B cell (primary cell): ENCODE measurements around the gene MAB21L3. TPM values are rescaled to one million over a fixed set of nuclear protein-coding genes. Genes with fewer than 3 reads are reported as not detected.

ENCODE experiments used
- ATAC-seq: fragments of 200-7000 bp; cut with Tn5 transposase; one replicate; pipeline ENCODE4 v1.10.0; 2021; ENCODE audit warnings: low read depth, mild to moderate bottlenecking, moderate number of reproducible peaks, moderate library complexity
- CTCF ChIA-PET: fragments of 350-600 bp; sonication (Branson Sonifier 250); formaldehyde crosslinking; loops from one replicate; lab custom pipeline; 2021; ENCODE audit warnings: antibody characterized with exemption, inconsistent platforms; lab: Charles Lee
- POLR2A ChIA-PET: fragments of 350-600 bp; sonication (Branson Sonifier 250); formaldehyde crosslinking; loops from one replicate; lab custom pipeline; 2021; ENCODE audit warnings: antibody characterized with exemption; lab: Charles Lee
- DNase-seq: peaks from one replicate; pipeline ENCODE4 v3.0.0; 2013
- H2AFZ ChIP-seq: 2 replicates; pipeline ENCODE4 v1.6.1; 2012; ENCODE audit warnings: mild to moderate bottlenecking, low read depth, low read length; ENCODE audit not compliant: insufficient read depth, poor library complexity, severe bottlenecking
- H3K27ac ChIP-seq, 2 donors: 1 replicate in 1 of 2; 2 replicates in 1 of 2; pipeline ENCODE4 v1.5.1; 2012 to 2013; ENCODE audit warnings: low read length in 2 of 2, mild to moderate bottlenecking in 2 of 2, moderate library complexity in 1 of 2
- H3K27me3 ChIP-seq, 4 experiments: fragments of 200-600 bp in 1 of 4; sonication (generic) in 1 of 4; replicated peaks in 1 of 4; 1 replicate in 2 of 4; 2 replicates in 2 of 4; pipeline versions ENCODE4 v1.6.1 to v1.7.0; 2013 to 2016; ENCODE audit warnings: low read length in 3 of 4, mild to moderate bottlenecking in 2 of 4, mixed read lengths in 1 of 4, moderate library complexity in 1 of 4; ENCODE audit not compliant: insufficient read depth in 4 of 4, control insufficient read depth in 3 of 4; ENCODE audit errors: control extremely low read depth in 1 of 4
- H3K36me3 ChIP-seq, 2 experiments: replicated peaks in 1 of 2; 1 replicate in 1 of 2; 2 replicates in 1 of 2; pipeline versions ENCODE4 v1.6.1 to v1.7.1; 2013; ENCODE audit warnings: low read length in 1 of 2; ENCODE audit not compliant: insufficient read depth in 2 of 2, control insufficient read depth in 1 of 2; ENCODE audit errors: control extremely low read depth in 1 of 2, extremely low read depth in 1 of 2
- H3K4me1 ChIP-seq, 2 donors: fragments of 200-600 bp in 1 of 2; sonication (generic) in 1 of 2; 1 replicate in 1 of 2; 2 replicates in 1 of 2; pipeline versions ENCODE4 v1.5.1 to v1.6.1; 2013 to 2017; ENCODE audit warnings: low read length in 2 of 2; ENCODE audit not compliant: control insufficient read depth in 2 of 2, insufficient read depth in 2 of 2
- H3K4me2 ChIP-seq: replicated peaks from 2 replicates; pipeline ENCODE3; 2012; ENCODE audit warnings: mild to moderate bottlenecking, low read depth, low read length; ENCODE audit not compliant: poor library complexity, severe bottlenecking
- H3K4me3 ChIP-seq, 5 experiments: fragments of 200-600 bp in 1 of 5; sonication (generic) in 1 of 5; 1 replicate in 3 of 5; 2 replicates in 2 of 5; pipeline versions ENCODE4 v1.5.1 to v1.7.0; 2011 to 2016; ENCODE audit warnings: low read length in 4 of 5, mild to moderate bottlenecking in 4 of 5, low read depth in 2 of 5, control low read depth in 1 of 5, moderate library complexity in 1 of 5; ENCODE audit not compliant: insufficient read depth in 1 of 5; ENCODE audit errors: control extremely low read depth in 1 of 5, extremely low read depth in 1 of 5
- H3K79me2 ChIP-seq: fragments of 200-600 bp; sonication (generic); one replicate; pipeline ENCODE4 v1.6.0; 2016; ENCODE audit warnings: low read length; ENCODE audit not compliant: control insufficient read depth, insufficient read depth
- H3K9ac ChIP-seq: fragments of 200-600 bp; sonication (generic); 2 replicates; pipeline ENCODE4 v1.6.1; 2017; ENCODE audit warnings: mild to moderate bottlenecking, low read length, moderate library complexity
- H3K9me3 ChIP-seq, 3 donors: one replicate each; pipeline versions ENCODE4 v1.6.1 to v1.7.1; 2013; ENCODE audit warnings: low read length in 2 of 3; ENCODE audit not compliant: control insufficient read depth in 2 of 3, insufficient read depth in 1 of 3; ENCODE audit errors: control extremely low read depth in 1 of 3
- H4K20me1 ChIP-seq: 2 replicates; pipeline ENCODE4 v1.6.0; 2012; ENCODE audit warnings: mild to moderate bottlenecking, low read length; ENCODE audit not compliant: insufficient read depth, control insufficient read depth, poor library complexity, severe bottlenecking
- H3K27ac Mint-ChIP-seq: one replicate; pipeline ENCODE4 v1.8.0; 2021; ENCODE audit warnings: mixed read lengths
- H3K27me3 Mint-ChIP-seq: one replicate; pipeline ENCODE4 v1.8.0; 2021; ENCODE audit warnings: mixed read lengths
- H3K4me1 Mint-ChIP-seq: one replicate; pipeline ENCODE4 v1.8.0; 2021; ENCODE audit warnings: mixed read lengths
- H3K4me3 Mint-ChIP-seq: one replicate; pipeline ENCODE4 v1.8.0; 2021; ENCODE audit warnings: mixed read lengths
- H3K9me3 Mint-ChIP-seq: one replicate; pipeline ENCODE4 v1.8.0; 2022; ENCODE audit warnings: mixed read lengths; ENCODE audit not compliant: insufficient read depth
- CTCF ChIP-seq: fragments of 200-600 bp; IDR thresholded peaks from one replicate; pipeline ENCODE4 v1.8.0; 2022; ENCODE audit warnings: antibody characterized with exemption, mild to moderate bottlenecking
- EZH2 ChIP-seq: IDR thresholded peaks from 2 replicates; pipeline ENCODE4 v1.6.1; 2012; ENCODE audit warnings: borderline replicate concordance, low read depth, mild to moderate bottlenecking, moderate library complexity, low read length; ENCODE audit not compliant: insufficient read depth, poor library complexity, severe bottlenecking
- WGBS: methylation state at CpG from one replicate; pipeline ENCODE4 v1.1.5; 2013; ENCODE audit warnings: missing lambda C conversion rate; ENCODE audit not compliant: insufficient coverage; 5-methylcytosine and 5-hydroxymethylcytosine counted together
- intact Hi-C: fragments of 100-400 bp; cut with micrococcal nuclease; formaldehyde crosslinking; loops from one replicate; pipeline ENCODE4 v1.10.0; 2022
- polyA plus RNA-seq: library from polyadenylated mRNA; depleted of rRNA; stranded (reverse); fragments of >200 nt; gene quantifications from 2 replicates; pipeline ENCODE4 v1.2.3, GENCODE V29; 2012
- total RNA-seq, 2 donors: library from RNA; stranded (reverse); fragments of 120-200 nt in 1 of 2; gene quantifications; 1 replicate in 1 of 2; 2 replicates in 1 of 2; pipeline versions ENCODE4 v1.2.3 to v1.2.4, GENCODE V29; 2013 to 2022

Gene MAB21L3
- total and polyA plus RNA-seq, 2 donors (not counting 1 experiment from before 2014, with no cell fraction given): not detected

GRCh38 chr1:116165572-116165971 lies 54.4 kb downstream of the MAB21L3 start:
- H3K9me3 Mint-ChIP-seq: no peaks in the 10 kb centered on the region
- no peak overlapping the region for H3K4me2 ChIP-seq
- H3K27me3 ChIP-seq: peaks cover 0 to 12% (median 2%) of the 10 kb centered on the region in 4 experiments
- no peak overlapping the region for H3K4me3 ChIP-seq
- no peaks in the 10 kb centered on the region for H3K9me3 ChIP-seq
- POLR2A ChIA-PET: no interaction called here
- H3K36me3 ChIP-seq: no peaks in the 10 kb centered on the region
- no peaks in the 10 kb centered on the region for H4K20me1 ChIP-seq
- peaks cover 16% of the 10 kb centered on the region for H3K4me1 Mint-ChIP-seq
- DNase-seq: no peak
- no peaks in the 10 kb centered on the region for H3K79me2 ChIP-seq
- whole genome bisulfite sequencing: 95% methylated on average over 8 of the region's 9 CpGs
- intact Hi-C loops: loop anchor here (5.0 kb wide), 1 partner anchor 207 kb away; the partner anchor contains the start of gene ATP1A1
- H3K27ac ChIP-seq: no peak overlapping the region
- CTCF ChIA-PET: interaction anchor here (1.5 to 2.3 kb wide), 4 partner anchors 13 to 320 kb away, joined by 4 to 12 read pairs (median 4); no protein-coding TSS in a partner anchor
- no peak for ATAC-seq
- H3K4me3 Mint-ChIP-seq: no peak overlapping the region
- H2AFZ ChIP-seq: no peak overlapping the region
- H3K27me3 Mint-ChIP-seq: peaks cover 19% of the 10 kb centered on the region
- no peak overlapping the region for H3K9ac ChIP-seq
- H3K4me1 ChIP-seq: peaks cover 15 to 16% of the 10 kb centered on the region in 2 donors
- TF ChIP-seq EZH2: no peak
- no peak for TF ChIP-seq CTCF
- no peak overlapping the region for H3K27ac Mint-ChIP-seq

- Histone ChIP-seq H3K9ac (no peak overlapping the region), H3K4me3 (no peak overlapping the region), H4K20me1 (no peaks in the 10 kb centered on the region), H3K27ac (no peak overlapping the region), H2AFZ (no peak overlapping the region), H3K79me2 (no peaks in the 10 kb centered on the region), H3K9me3 (no peaks in the 10 kb centered on the region), H3K36me3 (no peaks in the 10 kb centered on the region), H3K4me2 (no peak overlapping the region), H3K27me3 (peaks cover 0 to 12% (median 2%) of the 10 kb centered on the region in 4 experiments), H3K4me1 (peaks cover 15 to 16% of the 10 kb centered on the region in 2 donors)
- Mint-ChIP-seq H3K27me3 (peaks cover 19% of the 10 kb centered on the region), H3K4me3 (no peak overlapping the region), H3K27ac (no peak overlapping the region), H3K9me3 (no peaks in the 10 kb centered on the region), H3K4me1 (peaks cover 16% of the 10 kb centered on the region)
- CTCF ChIA-PET: interaction anchor here (1.5 to 2.3 kb wide), 4 partner anchors 14 to 319 kb away, joined by 4 to 12 read pairs (median 4); no protein-coding TSS in a partner anchor
- 81% methylated on average over 6 of the region's 6 CpGs for WGBS
- ATAC-seq (no peak), DNase-seq (no peak)
- intact Hi-C loops: loop anchor here (5.0 kb wide), 1 partner anchor 206 kb away; the partner anchor contains the start of gene ATP1A1
- POLR2A ChIA-PET: no interaction called here
- TF ChIP-seq CTCF (no peak), EZH2 (no peak)
Observed at GRCh38 chr1:116166011-116166571, 54.9 kb downstream of the MAB21L3 start.
